NCI-H774 (cell line): ENCODE data around the gene HBZ.
"Not testable (repeated sequence)": the region's sequence is repeated elsewhere in the genome, so short reads cannot be mapped to it uniquely, and the experiment has no call there.

ENCODE experiments used
- DNase-seq: peaks from one replicate; lab custom pipeline; 2025; lab: John Stamatoyannopoulos, UW

The HBZ gene

GRCh38 chr16:164827-165538 lies 12.5 kb downstream of the HBZ start:
- no peak for DNase-seq

- no peak for DNase-seq
Observed at GRCh38 chr16:165539-166374, 13.3 kb downstream of the HBZ start, which contains the start of gene HBM. TSS of gene HBM (plus strand) at chr16:165978. CDS start at chr16:165998, 20 bp downstream.

GRCh38 chr16:166375-167121 lies 14.1 kb downstream of the HBZ start:
- no peak for DNase-seq

GRCh38 chr16:167122-167690 lies 14.8 kb downstream of the HBZ start:
- no peak for DNase-seq

- no peak for DNase-seq
Observed at GRCh38 chr16:168424-168823, 16.0 kb downstream of the HBZ start.

GRCh38 chr16:169014-169413 lies 16.6 kb downstream of the HBZ start:
- no peak for DNase-seq

- not testable (repeated sequence) for DNase-seq
Observed at GRCh38 chr16:170088-170507, 17.7 kb downstream of the HBZ start.

- DNase-seq: no peak
Observed at GRCh38 chr16:170788-171187, 18.3 kb downstream of the HBZ start.

GRCh38 chr16:172374-172941 lies 20.0 kb downstream of the HBZ start, which contains the start of gene HBA2:
TSS of gene HBA2 (plus strand) at chr16:172876. CDS start at chr16:172913, 37 bp downstream.
- not testable (repeated sequence) for DNase-seq

- not testable (repeated sequence) for DNase-seq
Observed at GRCh38 chr16:173211-173854, 20.9 kb downstream of the HBZ start.

- DNase-seq: not testable (repeated sequence)
Observed at GRCh38 chr16:173928-174769, 21.7 kb downstream of the HBZ start.

- no peak for DNase-seq
Observed at GRCh38 chr16:175011-175949, 22.8 kb downstream of the HBZ start.

- not testable (repeated sequence) for DNase-seq
Observed at GRCh38 chr16:176006-176405, 23.6 kb downstream of the HBZ start.

- DNase-seq: not testable (repeated sequence)
Observed at GRCh38 chr16:176477-177382, 24.3 kb downstream of the HBZ start, which contains the start of gene HBA1. TSS of gene HBA1 (plus strand) at chr16:176680. CDS start at chr16:176717, 37 bp downstream.

- DNase-seq: no peak
Observed at GRCh38 chr16:177394-177822, 25.0 kb downstream of the HBZ start.

- DNase-seq: no peak
Observed at GRCh38 chr16:177981-178667, 25.7 kb downstream of the HBZ start.

- DNase-seq: no peak
Observed at GRCh38 chr16:178668-179015, 26.2 kb downstream of the HBZ start.
